WTC11 (cell line): ENCODE results near the gene MSH3. TPM values are rescaled to one million over a fixed set of nuclear protein-coding genes. Genes with fewer than 3 reads are reported as not detected.

Experiments
- ATAC-seq: fragments of 200-7000 bp; cut with Tn5 transposase; 2 replicates; pipeline ENCODE4 v1.10.0; 2021; ENCODE audit warnings: mild to moderate bottlenecking, moderate library complexity
- CTCF ChIA-PET: fragments of 300-600 bp; sonication (Branson Sonifier 250); formaldehyde crosslinking; loops from one replicate; lab custom pipeline; 2021; ENCODE audit warnings: antibody characterized with exemption; lab: Charles Lee
- POLR2A ChIA-PET: fragments of 350-600 bp; sonication (Branson Sonifier 250); formaldehyde crosslinking; loops from one replicate; lab custom pipeline; 2021; ENCODE audit warnings: antibody characterized with exemption; lab: Charles Lee
- DNase-seq: peaks from one replicate; pipeline ENCODE4 v3.0.0; 2021; ENCODE audit warnings: low spot score
- H3K27ac Mint-ChIP-seq: 2 replicates; pipeline ENCODE4 v1.8.0; 2021; ENCODE audit warnings: mixed read lengths
- H3K27me3 Mint-ChIP-seq: 2 replicates; pipeline ENCODE4 v1.8.0; 2021; ENCODE audit warnings: low read depth, mild to moderate bottlenecking, moderate library complexity, mixed read lengths
- H3K36me3 Mint-ChIP-seq: 2 replicates; pipeline ENCODE4 v1.8.0; 2021; ENCODE audit warnings: mixed read lengths
- H3K4me1 Mint-ChIP-seq: 2 replicates; pipeline ENCODE4 v1.8.0; 2022; ENCODE audit warnings: mixed read lengths
- H3K4me3 Mint-ChIP-seq: 2 replicates; pipeline ENCODE4 v1.8.0; 2021; ENCODE audit warnings: mild to moderate bottlenecking, moderate library complexity, mixed read lengths
- H3K9me3 Mint-ChIP-seq: 2 replicates; pipeline ENCODE4 v1.8.0; 2021; ENCODE audit warnings: mixed read lengths
- AR ChIP-seq: fragments of 250-450 bp; sonication (Bioruptor Pico); IDR thresholded peaks from 2 replicates; pipeline ENCODE4 v1.9.0; 2021; ENCODE audit warnings: mild to moderate bottlenecking
- ATF1 ChIP-seq: sonication (generic); formaldehyde crosslinking; IDR thresholded peaks from 2 replicates; pipeline ENCODE4 v1.8.1; 2023; ENCODE audit warnings: mild to moderate bottlenecking, moderate library complexity, missing genetic modification reagents
- CDX4 ChIP-seq: fragments of 250-450 bp; sonication (Bioruptor Pico); IDR thresholded peaks from 2 replicates; pipeline ENCODE4 v1.9.0; 2021; ENCODE audit warnings: moderate library complexity, mild to moderate bottlenecking, inconsistent platforms, borderline replicate concordance
- E2F5 ChIP-seq: sonication (generic); formaldehyde crosslinking; IDR thresholded peaks from 2 replicates; pipeline ENCODE4 v1.8.1; 2022; ENCODE audit warnings: mild to moderate bottlenecking, moderate library complexity, missing genetic modification reagents
- ESRRA ChIP-seq: sonication (generic); formaldehyde crosslinking; IDR thresholded peaks from 2 replicates; pipeline ENCODE4 v1.8.1; 2022; ENCODE audit warnings: mild to moderate bottlenecking, missing genetic modification reagents, borderline replicate concordance
- FOXJ3 ChIP-seq: sonication (generic); formaldehyde crosslinking; IDR thresholded peaks from 2 replicates; pipeline ENCODE4 v1.9.0; 2021; ENCODE audit warnings: missing genetic modification reagents, mild to moderate bottlenecking, borderline replicate concordance
- FOXK1 ChIP-seq: sonication (generic); formaldehyde crosslinking; IDR thresholded peaks from 2 replicates; pipeline ENCODE4 v1.8.0; 2022; ENCODE audit warnings: mild to moderate bottlenecking, moderate library complexity, missing genetic modification reagents
- IRF1 ChIP-seq: sonication (generic); formaldehyde crosslinking; IDR thresholded peaks from 2 replicates; pipeline ENCODE4 v1.8.0; 2023; ENCODE audit warnings: missing genetic modification reagents
- JAZF1 ChIP-seq: fragments of 250-450 bp; sonication (Bioruptor Pico); IDR thresholded peaks from 2 replicates; pipeline ENCODE4 v1.9.0; 2021; ENCODE audit warnings: moderate library complexity, mild to moderate bottlenecking, inconsistent platforms
- MXD4 ChIP-seq: fragments of 250-450 bp; sonication (Bioruptor Pico); IDR thresholded peaks from 2 replicates; pipeline ENCODE4 v1.8.0; 2021; ENCODE audit warnings: mild to moderate bottlenecking, moderate library complexity, borderline replicate concordance
- NFATC4 ChIP-seq: fragments of 250-450 bp; sonication (Bioruptor Pico); IDR thresholded peaks from 2 replicates; pipeline ENCODE4 v1.9.0; 2021; ENCODE audit warnings: mild to moderate bottlenecking
- NFYB ChIP-seq: sonication (generic); formaldehyde crosslinking; conservative IDR thresholded peaks from 2 replicates; pipeline ENCODE4 v1.8.0; 2022; ENCODE audit warnings: low read depth, missing genetic modification reagents
- NR1H2 ChIP-seq: sonication (generic); formaldehyde crosslinking; IDR thresholded peaks from 2 replicates; pipeline ENCODE4 v1.9.0; 2021; ENCODE audit warnings: mild to moderate bottlenecking, moderate library complexity, missing genetic modification reagents
- PRDM15 ChIP-seq: sonication (generic); formaldehyde crosslinking; IDR thresholded peaks from 2 replicates; pipeline ENCODE4 v1.8.0; 2022; ENCODE audit warnings: missing genetic modification reagents
- SMAD4 ChIP-seq: sonication (generic); formaldehyde crosslinking; IDR thresholded peaks from 2 replicates; pipeline ENCODE4 v1.8.0; 2022; ENCODE audit warnings: mild to moderate bottlenecking, missing genetic modification reagents
- TEAD1 ChIP-seq: sonication (generic); formaldehyde crosslinking; IDR thresholded peaks from 2 replicates; pipeline ENCODE4 v1.8.0; 2022; ENCODE audit warnings: mild to moderate bottlenecking, missing genetic modification reagents
- TEAD4 ChIP-seq: sonication (generic); formaldehyde crosslinking; IDR thresholded peaks from 2 replicates; pipeline ENCODE4 v1.8.0; 2022; ENCODE audit warnings: mild to moderate bottlenecking, missing genetic modification reagents
- ZNF138 ChIP-seq: sonication (generic); formaldehyde crosslinking; conservative IDR thresholded peaks from 2 replicates; pipeline ENCODE4 v1.8.1; 2022; ENCODE audit warnings: mild to moderate bottlenecking, moderate library complexity, missing genetic modification reagents
- ZNF219 ChIP-seq: sonication (generic); formaldehyde crosslinking; IDR thresholded peaks from 2 replicates; pipeline ENCODE4 v1.8.0; 2023; ENCODE audit warnings: missing genetic modification reagents, mild to moderate bottlenecking, borderline replicate concordance
- ZNF281 ChIP-seq: sonication (generic); formaldehyde crosslinking; IDR thresholded peaks from 2 replicates; pipeline ENCODE4 v1.8.0; 2023; ENCODE audit warnings: mild to moderate bottlenecking, missing genetic modification reagents
- ZNF396 ChIP-seq: fragments of 250-450 bp; sonication (Bioruptor Pico); IDR thresholded peaks from 2 replicates; pipeline ENCODE4 v1.8.0; 2021; ENCODE audit warnings: mild to moderate bottlenecking, moderate library complexity, borderline replicate concordance
- ZNF425 ChIP-seq: fragments of 250-450 bp; sonication (Bioruptor Pico); conservative IDR thresholded peaks from 2 replicates; pipeline ENCODE4 v1.9.0; 2021; ENCODE audit warnings: mild to moderate bottlenecking
- total RNA-seq: library from RNA; stranded (reverse); gene quantifications from 3 replicates; pipeline ENCODE4 v1.2.3, GENCODE V29; 2021

MSH3 gene
- total RNA-seq, 1 experiment from 2014 or later: 14.6 TPM

- H3K27ac Mint-ChIP-seq: no peak overlapping the region
Measured at GRCh38 chr5:80760680-80761079, 106.2 kb downstream of the MSH3 start.

GRCh38 chr5:80761176-80761575, 106.7 kb downstream of the MSH3 start:
- Mint-ChIP-seq H3K4me1 (peaks cover 11% of the 10 kb centered on the region), H3K36me3 (no peaks in the 10 kb centered on the region), H3K27ac (no peak overlapping the region), H3K9me3 (no peaks in the 10 kb centered on the region), H3K27me3 (no peaks in the 10 kb centered on the region), H3K4me3 (no peak overlapping the region)
- ATAC-seq (peak; percentile 98), DNase-seq (peak; percentile 57)
- CTCF ChIA-PET: interaction anchor here (1.8 kb wide), 1 partner anchor 347 kb away, joined by 4 read pairs; no protein-coding TSS in a partner anchor
- POLR2A ChIA-PET: no interaction called here
- TF ChIP-seq AR (CRISPR knock-in tag): no peak
- no peak for TF ChIP-seq MXD4
- no peak for TF ChIP-seq FOXJ3
- no peak for TF ChIP-seq PRDM15 (CRISPR knock-in tag)
- no peak for TF ChIP-seq TEAD4 (CRISPR knock-in tag)
- no peak for TF ChIP-seq ZNF281 (CRISPR knock-in tag)
- no peak for TF ChIP-seq ZNF219 (CRISPR knock-in tag)
- no peak for TF ChIP-seq ESRRA
- no peak for TF ChIP-seq ZNF138
- no peak for TF ChIP-seq IRF1 (CRISPR knock-in tag)
- no peak for TF ChIP-seq ZNF396 (CRISPR knock-in tag)

More at GRCh38 chr5:80760680-80761079, 106.2 kb downstream of the MSH3 start:
- ATAC-seq: peak; percentile 67
- H3K4me1 Mint-ChIP-seq: peaks cover 16% of the 10 kb centered on the region
- H3K9me3 Mint-ChIP-seq: no peaks in the 10 kb centered on the region
- H3K36me3 Mint-ChIP-seq: no peaks in the 10 kb centered on the region
- ChIA-PET CTCF (interaction anchor here (1.8 kb wide), 1 partner anchor 348 kb away, joined by 4 read pairs; no protein-coding TSS in a partner anchor), POLR2A (no interaction called here)
- TF ChIP-seq JAZF1 (CRISPR knock-in tag) (no peak), SMAD4 (CRISPR knock-in tag) (no peak), NFYB (CRISPR knock-in tag) (no peak), ZNF219 (CRISPR knock-in tag) (no peak), NR1H2 (CRISPR knock-in tag) (no peak), TEAD1 (CRISPR knock-in tag) (no peak), E2F5 (CRISPR knock-in tag) (no peak), NFATC4 (CRISPR knock-in tag) (no peak), ATF1 (CRISPR knock-in tag) (no peak), FOXK1 (CRISPR knock-in tag) (no peak), ZNF425 (no peak), CDX4 (CRISPR knock-in tag) (no peak)
- TF ChIP-seq, all 79 proteins: peak for 0
- H3K4me3 Mint-ChIP-seq: no peak overlapping the region
- no peaks in the 10 kb centered on the region for H3K27me3 Mint-ChIP-seq
- DNase-seq: no peak
